Neural cell (in vitro differentiated cells): Measurements from ENCODE around the gene CKMT2.

Experiments used
- CTCF ChIP-seq: fragments of 450-650 bp; IDR thresholded peaks from 2 replicates; pipeline ENCODE4 v1.5.1; 2014; ENCODE audit warnings: antibody characterized with exemption, mild to moderate bottlenecking, moderate library complexity; ENCODE audit not compliant: poor library complexity, severe bottlenecking
- REST ChIP-seq: IDR thresholded peaks from 2 replicates; pipeline ENCODE4 v1.6.1; 2012; ENCODE audit warnings: borderline replicate concordance

GRCh38 chr5:81303563-81303962 lies 70.4 kb downstream of the CKMT2 start:
- TF ChIP-seq REST = no peak
- no peak for TF ChIP-seq CTCF
